Stimulated activated CD8-positive, alpha-beta memory T cell treated with anti-CD3 and anti-CD28 coated beads, Interleukin-12 subunit alpha, Interleukin-12 subunit beta, amount 100 ng/mL, for 1 hour (primary cell): ENCODE measurements around the gene ARPP21.

Source experiments
- DNase-seq: peaks from one replicate; pipeline ENCODE4 v3.0.0-alpha.2; 2020; ENCODE audit warnings: low read depth

The ARPP21 gene

DNA sequence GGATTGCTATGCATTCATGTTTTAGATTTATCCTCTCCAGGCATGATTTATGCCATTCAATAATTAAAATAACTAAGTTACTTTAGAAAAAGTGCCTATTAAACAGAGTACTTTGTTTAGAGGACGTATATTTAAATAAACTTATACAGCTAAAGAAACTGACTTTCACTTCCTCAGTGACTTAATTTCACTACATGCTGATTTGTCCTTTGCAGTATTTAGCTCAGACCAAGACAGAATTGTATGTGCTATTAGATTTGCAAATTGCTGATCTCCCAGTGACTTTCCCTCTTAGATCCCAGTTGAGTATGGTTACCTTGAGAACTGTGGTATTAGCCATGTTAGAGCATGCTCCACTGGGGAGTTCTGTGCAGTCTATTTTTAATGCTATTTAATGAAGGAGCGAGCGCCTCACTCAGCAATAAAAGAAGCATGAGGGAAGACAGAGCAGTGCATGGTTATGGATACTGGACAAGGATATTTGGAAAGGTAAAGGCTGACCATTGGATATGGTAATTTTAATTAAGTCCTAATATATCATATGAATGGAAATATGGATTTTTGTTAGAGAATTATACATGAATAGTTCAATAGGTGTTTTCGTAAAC is 2.7 kb downstream of the ARPP21 start:
- DNase-seq: no peak

DNA sequence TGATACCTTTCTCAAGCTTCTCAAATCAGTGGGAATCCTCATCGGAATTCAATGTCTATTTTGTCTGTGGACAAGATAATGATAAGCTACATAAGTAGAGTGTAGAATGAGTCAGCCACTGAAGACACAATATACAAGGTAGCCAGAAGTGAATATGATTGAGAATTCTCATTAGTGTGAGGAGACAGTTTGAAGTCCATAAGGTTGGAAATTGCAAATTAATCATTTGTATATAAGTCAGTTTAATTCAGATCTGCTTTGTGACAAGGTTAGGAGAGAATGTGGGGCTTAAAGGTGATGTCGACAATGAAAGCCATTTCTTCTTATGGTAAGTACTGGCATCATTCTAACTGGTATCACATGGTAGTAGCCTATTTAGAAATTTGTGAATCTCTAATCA is 4.2 kb downstream of the ARPP21 start:
- no peak for DNase-seq

DNA sequence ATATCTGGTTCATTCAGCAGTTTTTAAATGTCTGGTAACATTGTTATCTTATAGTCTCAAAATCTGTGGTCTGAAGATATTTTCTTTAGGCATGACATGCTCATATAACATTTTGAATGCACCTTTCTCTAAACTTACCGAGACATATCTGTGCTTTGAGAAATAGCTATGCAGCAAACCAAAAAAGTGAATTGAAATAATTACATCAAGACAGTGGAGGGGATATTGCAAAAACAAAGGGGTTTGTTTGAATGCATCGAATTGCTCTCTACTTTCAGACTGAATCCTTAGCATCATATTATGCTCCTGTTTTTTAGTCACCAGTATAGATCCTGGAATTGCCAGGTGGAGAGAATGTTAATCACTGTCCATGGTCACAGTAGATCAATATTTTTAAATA is 5.1 kb downstream of the ARPP21 start:
- DNase-seq: no peak

DNA sequence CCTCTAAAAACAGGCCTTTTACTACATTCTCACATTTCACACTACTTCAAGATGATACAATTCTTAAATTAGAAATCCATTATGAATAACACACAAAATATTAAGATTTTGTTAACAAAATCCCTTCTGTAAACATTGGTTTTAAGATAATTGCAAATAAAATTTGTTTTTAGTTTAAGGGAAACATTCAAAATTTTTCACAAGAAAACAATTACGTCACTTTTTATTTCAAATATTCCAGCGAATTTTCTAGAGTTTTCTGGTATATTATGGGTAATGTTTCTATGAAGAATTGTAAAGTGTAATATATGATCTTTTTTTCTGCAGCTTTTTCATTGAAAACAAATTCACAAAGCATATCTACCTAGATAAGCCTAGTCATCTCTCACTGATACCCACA is 5.9 kb downstream of the ARPP21 start:
- DNase-seq: no peak

DNA sequence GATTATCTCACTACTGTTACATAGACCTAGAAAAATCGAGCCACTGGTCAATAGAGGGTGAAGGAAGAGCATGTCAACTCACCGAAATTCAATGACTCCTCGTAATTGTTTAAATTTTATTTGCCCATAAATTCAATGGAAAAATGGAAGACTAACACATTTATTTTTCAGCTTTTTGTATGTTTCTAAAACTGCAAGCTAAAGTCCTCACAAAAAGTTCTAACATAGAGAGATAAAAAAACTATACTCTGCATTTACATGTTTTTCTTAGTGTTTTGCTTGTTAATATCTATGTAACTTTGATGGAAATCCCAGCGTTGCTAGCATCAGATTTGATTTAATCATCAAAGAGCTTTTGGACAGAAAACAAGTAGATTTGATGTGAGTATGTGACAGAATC is 6.8 kb downstream of the ARPP21 start:
- no peak for DNase-seq

DNA sequence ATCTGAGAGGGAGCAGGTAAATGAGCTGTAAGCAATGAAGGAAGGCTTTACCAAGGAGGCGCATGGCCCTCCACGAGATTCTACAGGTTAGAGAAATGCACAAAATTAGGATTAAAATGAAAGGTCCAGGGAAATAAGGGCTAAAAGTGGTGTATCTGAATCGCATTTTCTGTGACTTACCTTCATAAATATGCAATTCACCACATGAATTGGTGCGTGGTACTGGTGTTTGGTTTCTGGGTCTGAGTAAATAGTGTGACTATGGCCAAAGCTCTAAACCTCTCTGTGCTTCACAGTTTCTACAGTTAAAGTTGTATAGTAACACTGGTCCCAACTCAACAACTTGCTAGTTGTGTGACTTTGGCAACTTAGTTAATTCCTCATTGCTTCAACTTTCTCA is 8.1 kb downstream of the ARPP21 start:
- DNase-seq: no peak

DNA sequence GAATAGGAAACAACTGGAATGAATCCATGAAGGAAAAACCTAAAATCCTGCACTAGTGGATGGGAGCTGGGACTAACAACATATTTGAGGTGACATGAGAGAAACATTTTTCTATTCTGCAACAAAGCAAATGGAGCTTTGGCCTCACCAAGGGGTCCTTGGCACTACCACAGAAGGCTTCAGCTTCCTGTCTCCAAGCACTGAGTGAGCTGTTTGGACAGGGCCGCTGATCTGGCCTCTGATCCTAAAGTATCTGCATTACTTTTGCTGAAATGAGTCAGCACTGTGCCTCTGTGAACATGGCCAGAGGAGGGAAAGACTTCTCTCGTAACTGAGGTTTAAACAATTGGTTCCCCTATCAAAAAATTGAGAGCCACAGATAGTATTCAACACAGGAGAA is 9.0 kb downstream of the ARPP21 start:
- no peak for DNase-seq

DNA sequence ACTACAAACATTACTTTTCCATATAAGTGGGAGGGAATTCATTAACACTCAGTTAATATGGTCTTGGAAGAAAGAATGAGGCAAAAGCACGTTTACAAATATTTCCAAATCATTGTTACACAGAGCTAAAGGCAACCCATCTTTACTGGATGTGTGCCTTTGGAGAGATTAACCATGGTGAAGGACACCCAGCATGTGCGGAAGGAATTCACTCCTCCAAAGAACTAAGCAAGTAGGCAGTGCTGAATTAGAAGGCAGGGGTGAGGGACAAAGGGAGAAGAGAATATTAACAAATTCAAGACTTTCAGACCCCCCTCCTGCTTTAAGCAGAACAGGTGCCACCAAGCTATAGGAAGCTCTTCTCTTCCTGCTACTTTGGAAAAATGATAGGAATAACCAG is 10.1 kb downstream of the ARPP21 start:
- no peak for DNase-seq

DNA sequence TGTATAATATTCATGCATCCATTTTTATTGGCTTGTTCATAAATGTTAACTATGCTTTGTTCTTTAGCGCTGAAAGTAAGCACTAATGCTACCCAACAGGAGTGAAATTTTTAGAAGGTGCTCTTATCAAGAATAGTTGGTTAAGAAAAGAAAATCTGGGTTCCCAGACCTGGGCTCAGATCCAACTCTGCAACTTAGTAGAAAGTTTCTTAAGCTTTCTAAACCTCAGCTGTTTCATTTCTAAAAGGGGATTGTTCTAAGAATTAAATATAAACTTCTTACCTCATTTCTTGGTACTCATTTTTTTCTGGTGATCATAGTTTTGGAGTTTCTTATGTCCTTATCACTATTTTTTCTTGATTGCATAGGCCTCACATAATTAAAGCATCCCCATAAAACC is 12.1 kb downstream of the ARPP21 start:
- no peak for DNase-seq

DNA sequence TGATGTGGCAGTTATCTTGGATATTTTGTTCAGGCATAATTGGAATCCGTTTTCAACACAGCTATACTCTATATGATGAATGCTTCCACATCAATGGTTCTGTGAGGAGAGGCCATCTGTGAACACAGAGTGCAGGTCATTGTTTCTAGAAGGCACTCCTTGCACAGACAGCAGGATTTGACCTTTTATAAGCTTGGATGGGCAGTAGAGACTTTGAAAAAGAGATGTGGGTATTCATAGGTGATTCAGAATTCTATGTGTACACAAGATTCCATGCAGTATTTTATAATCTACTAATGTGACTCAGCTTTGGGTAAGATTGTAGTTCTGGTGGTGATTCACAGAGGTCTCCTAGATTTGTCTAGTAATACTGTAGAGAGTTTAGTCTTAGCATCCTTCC is 12.5 kb downstream of the ARPP21 start:
- DNase-seq: no peak

DNA sequence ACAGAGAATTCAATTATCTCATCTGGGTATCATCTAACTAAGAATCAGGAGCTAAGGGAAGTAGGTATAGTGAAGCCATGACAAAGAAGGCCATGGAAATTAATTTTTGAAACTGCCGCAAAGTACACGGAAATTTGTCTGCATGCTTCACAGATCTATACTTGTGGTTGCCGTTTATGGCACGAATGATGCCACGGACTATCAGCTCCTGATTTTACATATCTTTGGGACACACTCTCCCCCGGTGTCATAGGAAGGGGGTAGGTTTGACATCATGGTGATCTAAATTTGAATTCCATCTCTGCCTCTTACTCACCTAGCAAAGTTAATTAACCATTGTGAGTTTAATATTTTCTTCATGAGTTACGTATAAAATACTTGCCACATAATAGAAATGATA is 14.0 kb downstream of the ARPP21 start:
- DNase-seq: no peak

DNA sequence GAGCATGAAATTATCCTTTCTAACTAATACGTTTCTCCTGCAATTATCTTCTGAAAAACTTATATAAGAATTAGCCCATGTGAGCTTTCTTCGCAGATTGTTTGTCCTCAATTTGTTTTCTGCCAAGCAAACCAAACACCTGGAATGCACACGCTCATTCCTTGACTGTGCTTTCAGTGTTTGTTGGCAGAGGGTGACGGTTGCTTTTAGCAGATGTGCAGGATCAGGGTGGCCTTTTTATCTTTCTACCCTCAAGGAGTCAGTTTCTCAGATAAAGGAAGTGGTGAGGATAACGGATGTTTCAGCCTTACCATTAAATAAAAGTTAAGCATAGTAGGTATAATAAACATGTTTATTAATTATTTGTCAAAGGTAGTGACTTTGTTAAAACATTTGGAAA is 15.2 kb downstream of the ARPP21 start:
- DNase-seq: no peak

DNA sequence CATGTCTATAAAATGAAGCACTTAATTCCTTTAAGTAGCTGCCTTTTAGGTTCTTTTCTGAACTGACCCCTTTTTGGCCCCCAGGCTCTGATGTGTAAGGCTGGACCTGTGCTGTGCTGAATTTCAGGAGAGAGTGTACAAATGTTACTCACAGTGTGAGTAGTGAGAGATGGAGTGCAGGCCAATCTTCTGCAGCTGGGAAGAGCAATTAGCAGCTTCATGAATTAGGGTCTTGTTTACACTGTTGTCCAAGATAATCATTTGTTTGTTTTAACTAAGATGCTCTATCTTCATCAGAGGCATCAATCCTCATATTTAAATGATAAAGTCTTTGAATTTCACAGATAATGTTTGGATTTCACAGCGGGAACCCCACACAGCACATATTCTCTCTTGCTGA is 19.4 kb downstream of the ARPP21 start:
- no peak for DNase-seq

DNA sequence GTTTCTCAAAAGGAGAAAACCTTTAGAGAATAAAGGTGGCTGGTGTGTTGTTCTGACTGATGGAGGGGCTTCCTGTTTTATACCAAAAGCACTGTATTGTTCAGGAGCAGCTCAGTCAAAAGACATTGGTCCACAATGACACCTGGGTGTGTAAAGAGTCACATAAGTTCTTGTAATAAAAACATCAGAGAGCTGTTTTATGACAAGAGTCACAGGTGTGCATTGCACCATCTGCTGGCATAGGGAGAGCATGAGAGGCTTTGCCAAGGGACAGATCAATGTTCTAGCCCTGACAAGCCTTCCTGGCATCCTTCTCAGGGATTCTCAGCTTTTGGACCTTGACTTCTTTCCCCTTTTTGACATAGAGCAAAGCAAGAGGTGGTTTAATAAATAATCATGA is 20.4 kb downstream of the ARPP21 start:
- no peak for DNase-seq

DNA sequence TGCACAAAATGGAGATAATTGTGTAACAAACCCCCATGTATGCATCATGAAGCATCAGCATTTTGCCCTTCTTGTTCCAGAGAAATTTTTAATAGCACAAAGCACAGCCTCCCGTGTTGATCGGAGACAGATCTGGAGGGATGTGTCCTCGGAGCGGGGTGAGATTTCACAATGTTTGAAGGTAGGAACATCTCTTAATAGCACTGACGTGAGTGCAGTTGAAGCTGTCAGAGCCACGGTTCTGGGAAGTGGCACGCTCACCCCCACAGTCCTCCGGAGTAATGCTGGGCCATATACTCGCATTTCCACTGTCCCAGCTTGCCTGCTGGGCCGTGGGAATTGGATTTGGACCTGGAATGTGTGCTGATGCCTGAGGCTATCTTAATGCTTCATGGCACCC is 24.1 kb downstream of the ARPP21 start:
- DNase-seq: no peak

DNA sequence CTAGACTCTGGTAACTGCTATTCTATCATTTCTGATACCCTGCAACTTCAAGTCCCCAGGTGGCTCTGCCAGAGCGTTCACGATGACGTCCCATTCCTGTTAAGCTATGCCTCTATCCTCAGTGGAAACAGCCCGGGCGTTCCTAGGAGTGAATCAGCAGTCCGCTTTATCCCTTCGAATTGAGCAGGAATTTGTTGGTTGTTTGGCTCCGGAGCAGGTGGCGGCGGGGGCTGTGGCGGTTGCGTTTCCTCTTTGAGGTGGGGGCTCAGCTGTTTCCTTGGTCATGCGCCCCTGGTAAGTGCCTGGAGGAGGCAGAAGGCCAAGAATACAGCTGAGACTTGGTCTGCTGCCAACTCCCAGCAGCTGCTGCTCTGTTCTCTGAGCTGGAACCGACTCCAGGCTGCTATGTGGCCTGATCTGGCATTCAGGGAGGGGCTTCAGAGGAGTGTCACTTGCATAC is 25.2 kb downstream of the ARPP21 start:
- no peak for DNase-seq

DNA sequence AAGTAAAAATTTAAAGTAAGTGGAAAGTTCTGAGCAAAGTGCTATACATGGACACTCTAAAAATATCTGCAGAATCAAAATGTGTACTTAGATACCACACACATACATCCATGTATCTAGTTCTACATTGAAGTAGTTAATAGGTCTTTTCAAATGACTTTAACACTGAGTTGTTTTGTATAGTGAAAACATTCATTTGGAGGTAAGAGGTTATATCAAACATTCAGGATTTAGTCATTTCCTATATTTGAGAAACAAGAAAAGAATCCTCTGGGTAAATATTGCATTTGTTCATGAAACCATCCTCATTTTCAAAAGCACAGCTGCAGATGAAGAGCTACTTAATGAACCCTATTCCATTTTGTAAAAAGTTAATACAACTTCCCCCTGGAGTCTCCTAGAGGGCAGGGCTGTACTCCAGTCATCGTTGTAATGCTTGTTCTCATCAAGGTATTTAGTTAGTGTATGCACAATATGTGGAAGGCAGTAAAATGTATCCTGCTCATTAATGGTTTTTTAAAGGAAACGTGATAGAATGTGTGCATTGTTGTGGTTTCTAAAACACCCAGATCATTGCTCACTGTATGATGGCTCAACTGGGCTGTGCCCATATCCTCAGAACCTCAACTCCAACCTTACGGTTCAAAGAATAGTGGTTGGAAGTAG is 26.2 kb downstream of the ARPP21 start:
- DNase-seq: no peak

DNA sequence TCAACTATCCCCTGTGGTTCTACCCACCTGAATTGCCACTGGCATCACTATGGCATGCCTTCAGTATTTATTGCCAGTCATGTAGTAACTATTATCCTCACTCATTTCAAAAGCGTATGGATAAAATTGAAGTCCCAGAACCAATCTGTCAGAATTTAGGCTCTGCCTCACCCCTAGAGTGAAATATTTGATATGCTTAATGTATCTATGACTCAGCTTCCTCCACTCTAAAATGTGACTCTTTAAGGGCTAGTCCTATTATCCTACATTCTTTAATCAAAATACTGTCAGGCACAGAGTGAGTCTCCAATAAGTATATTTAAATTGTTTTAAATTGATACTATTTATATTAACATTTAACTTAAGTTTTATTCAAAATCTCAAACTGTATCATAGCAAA is 27.6 kb downstream of the ARPP21 start:
- no peak for DNase-seq

DNA sequence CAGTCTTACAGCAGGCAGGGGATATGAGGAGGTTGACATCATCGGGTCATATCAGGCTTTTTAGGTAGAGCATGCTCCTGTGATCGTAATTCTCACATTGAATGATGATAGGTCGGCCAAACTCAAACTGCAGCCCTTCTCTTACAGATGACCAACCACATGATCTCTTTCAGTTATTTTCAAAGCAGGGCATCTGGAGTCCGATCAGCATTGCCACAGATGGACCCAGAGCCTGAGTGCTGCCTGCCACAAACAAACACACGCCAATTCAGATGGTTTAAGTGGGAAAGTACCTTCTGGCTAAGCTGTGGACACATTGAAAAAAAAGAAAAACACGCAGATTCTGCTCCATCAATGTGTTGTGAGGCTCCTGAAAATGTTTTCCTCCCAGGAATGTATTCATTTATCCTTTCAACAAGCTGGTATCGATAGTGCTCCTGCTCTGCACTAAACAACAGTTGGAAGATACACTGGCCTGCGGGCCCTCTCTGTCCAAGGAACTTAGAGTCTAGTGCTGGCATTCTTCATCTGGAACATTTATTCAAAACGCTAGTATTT is 31.2 kb downstream of the ARPP21 start:
- no peak for DNase-seq

DNA sequence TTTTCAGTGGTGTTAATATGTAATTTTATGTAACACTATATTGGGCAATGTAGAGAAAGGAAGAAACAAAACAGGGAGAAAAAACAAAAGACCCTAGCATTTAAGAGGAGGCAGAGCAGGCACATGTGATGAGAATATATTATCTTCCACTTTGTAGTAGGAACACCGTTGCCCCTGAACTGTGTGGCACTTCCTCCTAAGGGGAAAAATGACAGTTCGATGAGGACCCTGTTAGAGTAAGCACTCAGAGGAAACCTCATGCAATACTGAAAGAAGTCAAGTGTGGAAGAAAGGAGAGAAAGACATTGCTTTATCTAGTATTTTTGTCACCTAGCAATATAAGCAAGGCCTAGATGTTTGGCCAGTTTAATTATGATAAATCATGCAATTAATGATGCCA is 32.2 kb downstream of the ARPP21 start:
- DNase-seq: no peak

DNA sequence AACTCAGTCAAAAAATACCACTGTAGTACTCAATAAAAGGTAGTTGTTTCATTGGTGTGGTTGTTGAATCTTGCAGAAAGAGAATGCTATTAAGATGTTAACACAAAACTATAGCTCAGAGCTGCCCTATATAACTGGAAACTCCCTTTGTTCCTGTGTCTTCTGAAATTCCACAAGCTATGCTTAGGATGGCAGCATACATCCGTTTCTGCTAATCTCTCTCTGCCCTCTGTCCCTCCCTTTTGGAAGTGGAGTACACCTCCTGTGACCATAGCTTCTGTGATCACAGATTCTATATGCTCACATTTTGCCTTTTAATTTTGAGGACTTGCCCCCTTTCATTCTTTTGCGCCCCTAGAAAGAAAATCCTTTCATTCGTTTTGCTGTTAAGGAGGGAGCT is 33.7 kb downstream of the ARPP21 start:
- DNase-seq: no peak

DNA sequence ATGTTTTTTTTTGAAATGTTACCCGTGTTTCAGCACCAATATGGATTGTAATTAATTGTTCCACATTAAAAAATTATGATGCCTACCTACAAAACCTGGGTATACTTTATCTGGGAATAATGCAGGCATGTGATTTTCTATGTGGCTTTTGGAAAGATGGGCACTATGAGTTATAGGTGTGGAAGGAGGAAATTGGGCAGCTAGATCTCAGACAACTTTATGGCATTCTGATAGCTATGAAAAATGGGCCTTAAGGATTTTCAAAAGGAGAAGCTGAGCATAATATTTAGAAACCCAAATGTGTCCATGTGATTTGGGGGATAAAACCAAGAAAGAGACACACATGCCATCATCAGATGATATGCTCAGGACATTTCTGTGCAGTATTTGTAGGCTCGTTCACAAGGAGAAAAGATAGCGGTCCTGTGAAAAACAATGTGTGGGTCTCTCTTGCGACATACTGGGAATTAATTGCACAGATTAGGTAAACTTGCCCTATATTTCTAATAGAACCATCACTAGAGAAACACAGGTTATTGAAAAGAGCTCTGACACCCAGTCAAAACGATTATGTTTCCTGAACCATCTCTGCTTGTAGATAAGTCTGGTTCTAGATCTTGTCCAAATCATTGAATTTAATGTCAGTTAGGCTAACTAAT is 35.3 kb downstream of the ARPP21 start:
- no peak for DNase-seq

DNA sequence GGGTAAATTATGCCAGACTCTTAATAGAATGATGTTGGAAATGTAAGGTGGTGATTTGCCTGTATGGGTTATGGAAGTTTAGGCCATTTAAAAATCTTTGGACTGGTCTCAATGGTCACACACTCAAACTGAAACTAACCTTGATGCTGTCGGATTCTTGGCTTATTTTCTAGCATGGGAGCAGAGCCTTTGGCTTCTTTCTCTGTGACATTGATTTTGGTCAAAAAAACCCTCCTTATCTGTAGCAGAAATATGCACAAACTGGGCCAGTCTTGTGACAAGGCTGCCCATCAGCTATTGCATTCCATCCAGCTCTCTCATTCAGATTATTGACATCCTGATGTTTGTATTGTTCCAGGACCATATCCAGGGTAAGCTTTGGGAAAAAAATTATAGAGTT is 35.9 kb downstream of the ARPP21 start:
- no peak for DNase-seq

DNA sequence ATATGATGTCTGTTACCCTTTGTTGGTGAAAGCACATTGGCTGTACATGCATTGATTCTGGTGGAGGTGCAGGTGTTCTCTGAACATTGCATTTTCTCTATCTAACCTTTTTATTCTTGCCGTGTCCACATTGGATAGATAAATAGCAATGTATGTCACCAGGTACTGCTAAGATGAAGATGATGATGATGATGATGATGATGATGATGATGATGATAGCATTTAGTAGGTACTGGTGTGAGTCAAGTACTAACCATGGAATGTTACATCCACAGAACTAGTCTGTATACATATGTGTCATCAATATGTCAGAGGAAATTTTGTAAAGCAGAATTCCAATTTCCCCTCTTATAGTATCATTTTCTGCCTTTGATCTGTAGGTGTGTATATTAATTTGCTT is 36.3 kb downstream of the ARPP21 start:
- DNase-seq: no peak
